SU-DHL-6 (cell line): ENCODE measurements around the gene ZHX3.

Experiments used
- H2AFZ ChIP-seq: fragments of 200-600 bp; sonication (generic); 2 replicates; pipeline ENCODE4 v1.6.1; 2014; ENCODE audit warnings: low read depth, mild to moderate bottlenecking, moderate library complexity, mixed read lengths, antibody characterized with exemption, low read length; ENCODE audit not compliant: severe bottlenecking
- H3F3A ChIP-seq: fragments of 200-600 bp; shearing (Covaris generic); 2 replicates; pipeline ENCODE4 v1.6.0; 2016; ENCODE audit warnings: antibody characterized with exemption, mild to moderate bottlenecking; ENCODE audit not compliant: insufficient read depth
- H3K27ac ChIP-seq: fragments of 200-600 bp; sonication (generic); 2 replicates; pipeline ENCODE4 v1.5.1; 2016; ENCODE audit warnings: low read depth, mild to moderate bottlenecking, low read length, moderate library complexity, mixed read lengths
- H3K27me3 ChIP-seq: fragments of 200-600 bp; sonication (generic), shearing (Covaris generic); 2 replicates; pipeline ENCODE4 v1.6.0; 2014; ENCODE audit warnings: mild to moderate bottlenecking, low read length
- H3K36me3 ChIP-seq: fragments of 200-600 bp; sonication (generic); 2 replicates; pipeline ENCODE4 v1.6.1; 2014; ENCODE audit warnings: mild to moderate bottlenecking, low read length, mixed read lengths
- H3K4me2 ChIP-seq: fragments of 300-600, 200-600 bp; shearing (Covaris generic), sonication (generic); 2 replicates; pipeline ENCODE4 v1.6.0; 2014; ENCODE audit warnings: low read length, low read depth, mild to moderate bottlenecking; ENCODE audit not compliant: poor library complexity, severe bottlenecking
- H3K4me3 ChIP-seq: fragments of 200-600 bp; sonication (generic); 2 replicates; pipeline ENCODE4 v1.5.1; 2014; ENCODE audit warnings: antibody characterized with exemption, low read length, mild to moderate bottlenecking, mixed read lengths; ENCODE audit not compliant: insufficient read depth, poor library complexity, severe bottlenecking
- H3K79me2 ChIP-seq: fragments of 200-600 bp; sonication (generic); 2 replicates; pipeline ENCODE4 v1.6.1; 2014; ENCODE audit warnings: mild to moderate bottlenecking, low read length, moderate library complexity; ENCODE audit not compliant: insufficient read depth
- H3K9ac ChIP-seq: fragments of 200-600 bp; sonication (generic); 2 replicates; pipeline ENCODE4 v1.7.0; 2014; ENCODE audit warnings: mild to moderate bottlenecking, low read length
- H3K9me2 ChIP-seq: fragments of 200-600 bp; sonication (generic); replicated peaks from 2 replicates; pipeline ENCODE4 v1.6.1; 2014; ENCODE audit warnings: low read length; ENCODE audit not compliant: insufficient read depth
- H3K9me3 ChIP-seq: fragments of 200-600 bp; sonication (generic); 2 replicates; pipeline ENCODE4 v1.6.1; 2014; ENCODE audit warnings: low read length, mixed read lengths; ENCODE audit not compliant: insufficient read depth
- H4K20me1 ChIP-seq: fragments of 200-600 bp; sonication (generic); 2 replicates; pipeline ENCODE4 v1.6.1; 2014; ENCODE audit warnings: low read depth, mild to moderate bottlenecking, antibody characterized with exemption, low read length, moderate library complexity, mixed read lengths
- EZH2phosphoT487 ChIP-seq: fragments of 200-600 bp; sonication (generic), shearing (Covaris generic); conservative IDR thresholded peaks from 2 replicates; pipeline ENCODE4 v1.6.1; 2018; ENCODE audit warnings: mild to moderate bottlenecking, antibody characterized with exemption, low read length, moderate library complexity, mixed read lengths
- TF ChIP-seq, protein P1 (sequence below): fragments of 200-600 bp; sonication (generic); IDR thresholded peaks from one replicate; pipeline ENCODE4 v1.5.1; 2017; ENCODE audit warnings: antibody characterized with exemption, mild to moderate bottlenecking, low read length, moderate library complexity; ENCODE audit not compliant: insufficient read depth, poor library complexity, severe bottlenecking

ZHX3 gene

DNA sequence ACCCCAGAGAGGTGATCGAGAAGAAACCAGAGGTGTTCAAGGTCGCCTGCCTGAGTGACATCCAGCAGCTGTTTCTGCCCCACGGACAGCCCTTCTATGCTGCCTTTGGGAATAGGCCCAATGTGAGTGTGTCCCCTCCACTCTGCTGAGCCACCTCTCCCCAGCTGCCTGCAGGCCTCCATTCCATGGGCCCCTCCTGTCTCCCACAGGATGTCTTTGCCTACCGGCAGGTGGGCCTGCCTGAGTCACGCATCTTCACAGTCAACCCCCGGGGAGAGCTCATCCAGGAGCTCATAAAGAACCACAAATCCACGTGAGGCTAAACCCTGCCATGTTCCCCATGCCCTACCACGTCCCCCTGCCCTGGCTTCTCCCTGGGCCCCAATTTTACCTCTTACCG lies 40.7 kb upstream of the ZHX3 start:
- TF ChIP-seq EZH2phosphoT487: no peak
- TF ChIP-seq, protein P1, sequence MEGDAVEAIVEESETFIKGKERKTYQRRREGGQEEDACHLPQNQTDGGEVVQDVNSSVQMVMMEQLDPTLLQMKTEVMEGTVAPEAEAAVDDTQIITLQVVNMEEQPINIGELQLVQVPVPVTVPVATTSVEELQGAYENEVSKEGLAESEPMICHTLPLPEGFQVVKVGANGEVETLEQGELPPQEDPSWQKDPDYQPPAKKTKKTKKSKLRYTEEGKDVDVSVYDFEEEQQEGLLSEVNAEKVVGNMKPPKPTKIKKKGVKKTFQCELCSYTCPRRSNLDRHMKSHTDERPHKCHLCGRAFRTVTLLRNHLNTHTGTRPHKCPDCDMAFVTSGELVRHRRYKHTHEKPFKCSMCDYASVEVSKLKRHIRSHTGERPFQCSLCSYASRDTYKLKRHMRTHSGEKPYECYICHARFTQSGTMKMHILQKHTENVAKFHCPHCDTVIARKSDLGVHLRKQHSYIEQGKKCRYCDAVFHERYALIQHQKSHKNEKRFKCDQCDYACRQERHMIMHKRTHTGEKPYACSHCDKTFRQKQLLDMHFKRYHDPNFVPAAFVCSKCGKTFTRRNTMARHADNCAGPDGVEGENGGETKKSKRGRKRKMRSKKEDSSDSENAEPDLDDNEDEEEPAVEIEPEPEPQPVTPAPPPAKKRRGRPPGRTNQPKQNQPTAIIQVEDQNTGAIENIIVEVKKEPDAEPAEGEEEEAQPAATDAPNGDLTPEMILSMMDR: no peak
- Histone ChIP-seq H3F3A (no peaks in the 10 kb centered on the region), H3K9me2 (no peaks in the 10 kb centered on the region), H3K9ac (no peak overlapping the region), H3K4me3 (no peak overlapping the region), H3K27ac (no peak overlapping the region), H3K27me3 (no peaks in the 10 kb centered on the region), H4K20me1 (no peaks in the 10 kb centered on the region), H3K9me3 (no peaks in the 10 kb centered on the region), H3K79me2 (no peaks in the 10 kb centered on the region), H3K4me2 (no peak overlapping the region), H3K36me3 (no peaks in the 10 kb centered on the region), H2AFZ (no peak overlapping the region)

DNA sequence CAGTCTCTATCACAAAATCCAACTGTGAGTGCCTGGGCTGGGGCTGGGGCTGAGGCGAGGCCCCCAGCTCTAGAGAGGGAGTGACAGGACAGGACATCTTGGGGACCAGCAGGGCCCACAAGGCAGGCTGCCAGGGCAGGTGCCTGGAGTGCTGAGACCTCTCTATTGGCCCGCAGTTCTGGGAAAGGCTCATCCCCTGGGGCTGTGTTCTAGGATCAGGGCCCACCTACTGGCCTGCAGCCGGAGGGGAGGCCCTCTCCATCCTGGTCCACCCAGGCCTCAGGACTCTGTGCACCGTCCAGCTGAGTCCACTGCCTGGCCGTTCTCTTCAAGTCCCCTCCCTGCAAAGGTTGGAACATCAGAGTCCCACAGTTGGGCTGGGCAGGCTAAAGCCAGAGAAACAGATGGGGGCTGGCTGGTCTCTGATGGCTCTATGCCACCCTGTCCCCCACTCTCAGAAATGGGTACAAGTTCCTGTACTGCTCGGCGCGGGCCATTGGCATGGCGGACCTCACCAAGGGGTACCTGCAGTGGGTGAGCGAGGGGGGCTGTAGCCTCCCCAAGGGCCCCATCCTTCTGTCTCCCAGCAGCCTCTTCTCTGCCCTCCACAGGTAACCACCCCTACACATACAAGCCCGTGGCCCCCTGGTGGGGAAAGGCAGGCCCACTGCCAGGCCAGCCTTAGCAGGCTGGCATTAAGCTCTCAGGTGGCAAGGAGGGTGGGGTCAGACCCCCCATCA lies 40.1 kb upstream of the ZHX3 start:
- no peak overlapping the region for H3K4me2 ChIP-seq
- no peak overlapping the region for H3K9ac ChIP-seq
- H3K36me3 ChIP-seq: no peaks in the 10 kb centered on the region
- H4K20me1 ChIP-seq: no peaks in the 10 kb centered on the region
- H3K9me2 ChIP-seq: no peaks in the 10 kb centered on the region
- no peaks in the 10 kb centered on the region for H3K79me2 ChIP-seq
- TF ChIP-seq EZH2phosphoT487: no peak
- TF ChIP-seq, protein P1: no peak
- H3K4me3 ChIP-seq: no peak overlapping the region
- H3K27me3 ChIP-seq: no peaks in the 10 kb centered on the region
- no peaks in the 10 kb centered on the region for H3K9me3 ChIP-seq
- H3F3A ChIP-seq: no peaks in the 10 kb centered on the region
- no peak overlapping the region for H3K27ac ChIP-seq
- H2AFZ ChIP-seq: no peak overlapping the region

DNA sequence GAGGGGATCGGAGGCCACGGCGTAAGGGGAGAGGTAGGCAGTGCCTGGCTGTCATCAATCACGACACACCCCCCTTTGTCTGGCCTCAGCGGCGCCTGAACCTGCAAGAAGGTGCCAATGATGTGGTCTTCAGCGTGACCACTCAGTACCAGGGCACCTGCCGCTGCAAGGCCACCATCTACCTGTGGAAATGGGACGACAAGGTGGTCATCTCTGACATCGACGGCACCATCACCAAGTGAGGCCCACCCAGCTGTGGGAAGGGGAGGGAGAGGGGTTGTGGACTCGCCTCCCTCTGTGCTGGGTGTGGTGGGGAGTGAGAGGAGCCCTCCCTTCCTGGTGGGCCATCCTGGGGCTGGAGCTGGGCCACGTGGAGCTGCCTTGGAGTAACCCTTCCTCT lies 39.4 kb upstream of the ZHX3 start:
- H3K36me3 ChIP-seq: no peaks in the 10 kb centered on the region
- H3K9me2 ChIP-seq: no peaks in the 10 kb centered on the region
- H3K4me2 ChIP-seq: no peak overlapping the region
- H3K79me2 ChIP-seq: no peaks in the 10 kb centered on the region
- no peak overlapping the region for H3K27ac ChIP-seq
- H3K9ac ChIP-seq: no peak overlapping the region
- H3K9me3 ChIP-seq: no peaks in the 10 kb centered on the region
- H2AFZ ChIP-seq: no peak overlapping the region
- H3K4me3 ChIP-seq: no peak overlapping the region
- H3K27me3 ChIP-seq: no peaks in the 10 kb centered on the region
- TF ChIP-seq EZH2phosphoT487: no peak
- H3F3A ChIP-seq: no peaks in the 10 kb centered on the region
- no peaks in the 10 kb centered on the region for H4K20me1 ChIP-seq

DNA sequence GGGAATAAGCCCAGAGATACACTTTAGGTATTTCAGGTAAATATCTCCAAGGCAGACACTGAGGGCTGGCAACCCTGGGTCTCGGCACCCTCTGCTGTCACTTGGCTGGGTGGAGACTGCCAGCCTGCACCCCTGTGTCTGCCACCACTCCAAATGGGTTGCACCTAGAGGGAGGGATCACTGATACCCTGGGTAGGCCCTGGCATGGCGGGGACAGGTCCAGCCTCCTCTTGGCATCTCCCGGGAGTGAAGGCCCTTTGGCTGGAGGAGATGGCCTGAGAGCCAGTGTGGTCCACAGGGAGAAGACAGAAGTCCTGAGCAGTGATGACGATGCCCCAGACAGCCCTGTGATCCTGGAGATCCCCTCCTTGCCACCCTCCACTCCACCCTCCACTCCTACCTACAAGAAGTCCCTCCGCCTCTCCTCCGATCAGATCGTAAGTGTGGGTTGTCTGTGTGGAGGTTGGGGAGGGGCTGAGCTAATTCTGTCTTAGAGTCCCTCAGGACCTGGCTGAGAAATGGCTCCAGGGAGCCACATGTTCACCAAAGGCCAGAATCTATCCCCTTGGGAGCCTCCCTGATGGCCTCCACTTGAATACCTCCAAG lies 38.2 kb upstream of the ZHX3 start:
- Histone ChIP-seq H3K4me2 (no peak overlapping the region), H3K27ac (no peak overlapping the region), H4K20me1 (no peaks in the 10 kb centered on the region), H3K36me3 (no peaks in the 10 kb centered on the region), H3K9me3 (no peaks in the 10 kb centered on the region), H3K27me3 (no peaks in the 10 kb centered on the region), H3K9me2 (no peaks in the 10 kb centered on the region), H3K4me3 (no peak overlapping the region), H3F3A (no peaks in the 10 kb centered on the region), H3K79me2 (no peaks in the 10 kb centered on the region), H2AFZ (no peak overlapping the region), H3K9ac (no peak overlapping the region)
- TF ChIP-seq, protein P1: no peak
- TF ChIP-seq EZH2phosphoT487: no peak
